B cell (primary cell): ENCODE data around the gene MPPE1. TPM values are rescaled to one million over a fixed set of nuclear protein-coding genes. Genes with fewer than 3 reads are reported as not detected.
A peak's percentile ranks its signal among the peaks of the same experiment; 100 is the strongest.

Experiments
- ATAC-seq: fragments of 200-7000 bp; cut with Tn5 transposase; one replicate; pipeline ENCODE4 v1.10.0; 2021; ENCODE audit warnings: low read depth, mild to moderate bottlenecking, moderate number of reproducible peaks, moderate library complexity
- CTCF ChIA-PET: fragments of 350-600 bp; sonication (Branson Sonifier 250); formaldehyde crosslinking; loops from one replicate; lab custom pipeline; 2021; ENCODE audit warnings: antibody characterized with exemption, inconsistent platforms; lab: Charles Lee
- POLR2A ChIA-PET: fragments of 350-600 bp; sonication (Branson Sonifier 250); formaldehyde crosslinking; loops from one replicate; lab custom pipeline; 2021; ENCODE audit warnings: antibody characterized with exemption; lab: Charles Lee
- DNase-seq: peaks from one replicate; pipeline ENCODE4 v3.0.0; 2013
- H2AFZ ChIP-seq: 2 replicates; pipeline ENCODE4 v1.6.1; 2012; ENCODE audit warnings: mild to moderate bottlenecking, low read depth, low read length; ENCODE audit not compliant: insufficient read depth, poor library complexity, severe bottlenecking
- H3K27ac ChIP-seq, 2 donors: 1 replicate in 1 of 2; 2 replicates in 1 of 2; pipeline ENCODE4 v1.5.1; 2012 to 2013; ENCODE audit warnings: low read length in 2 of 2, mild to moderate bottlenecking in 2 of 2, moderate library complexity in 1 of 2
- H3K27me3 ChIP-seq, 4 experiments: fragments of 200-600 bp in 1 of 4; sonication (generic) in 1 of 4; replicated peaks in 1 of 4; 1 replicate in 2 of 4; 2 replicates in 2 of 4; pipeline versions ENCODE4 v1.6.1 to v1.7.0; 2013 to 2016; ENCODE audit warnings: low read length in 3 of 4, mild to moderate bottlenecking in 2 of 4, mixed read lengths in 1 of 4, moderate library complexity in 1 of 4; ENCODE audit not compliant: insufficient read depth in 4 of 4, control insufficient read depth in 3 of 4; ENCODE audit errors: control extremely low read depth in 1 of 4
- H3K36me3 ChIP-seq, 2 experiments: replicated peaks in 1 of 2; 1 replicate in 1 of 2; 2 replicates in 1 of 2; pipeline versions ENCODE4 v1.6.1 to v1.7.1; 2013; ENCODE audit warnings: low read length in 1 of 2; ENCODE audit not compliant: insufficient read depth in 2 of 2, control insufficient read depth in 1 of 2; ENCODE audit errors: control extremely low read depth in 1 of 2, extremely low read depth in 1 of 2
- H3K4me1 ChIP-seq, 2 donors: fragments of 200-600 bp in 1 of 2; sonication (generic) in 1 of 2; 1 replicate in 1 of 2; 2 replicates in 1 of 2; pipeline versions ENCODE4 v1.5.1 to v1.6.1; 2013 to 2017; ENCODE audit warnings: low read length in 2 of 2; ENCODE audit not compliant: control insufficient read depth in 2 of 2, insufficient read depth in 2 of 2
- H3K4me2 ChIP-seq: replicated peaks from 2 replicates; pipeline ENCODE3; 2012; ENCODE audit warnings: mild to moderate bottlenecking, low read depth, low read length; ENCODE audit not compliant: poor library complexity, severe bottlenecking
- H3K4me3 ChIP-seq, 5 experiments: fragments of 200-600 bp in 1 of 5; sonication (generic) in 1 of 5; 1 replicate in 3 of 5; 2 replicates in 2 of 5; pipeline versions ENCODE4 v1.5.1 to v1.7.0; 2011 to 2016; ENCODE audit warnings: low read length in 4 of 5, mild to moderate bottlenecking in 4 of 5, low read depth in 2 of 5, control low read depth in 1 of 5, moderate library complexity in 1 of 5; ENCODE audit not compliant: insufficient read depth in 1 of 5; ENCODE audit errors: control extremely low read depth in 1 of 5, extremely low read depth in 1 of 5
- H3K79me2 ChIP-seq: fragments of 200-600 bp; sonication (generic); one replicate; pipeline ENCODE4 v1.6.0; 2016; ENCODE audit warnings: low read length; ENCODE audit not compliant: control insufficient read depth, insufficient read depth
- H3K9ac ChIP-seq: fragments of 200-600 bp; sonication (generic); 2 replicates; pipeline ENCODE4 v1.6.1; 2017; ENCODE audit warnings: mild to moderate bottlenecking, low read length, moderate library complexity
- H3K9me3 ChIP-seq, 3 donors: one replicate each; pipeline versions ENCODE4 v1.6.1 to v1.7.1; 2013; ENCODE audit warnings: low read length in 2 of 3; ENCODE audit not compliant: control insufficient read depth in 2 of 3, insufficient read depth in 1 of 3; ENCODE audit errors: control extremely low read depth in 1 of 3
- H4K20me1 ChIP-seq: 2 replicates; pipeline ENCODE4 v1.6.0; 2012; ENCODE audit warnings: mild to moderate bottlenecking, low read length; ENCODE audit not compliant: insufficient read depth, control insufficient read depth, poor library complexity, severe bottlenecking
- H3K27ac Mint-ChIP-seq: one replicate; pipeline ENCODE4 v1.8.0; 2021; ENCODE audit warnings: mixed read lengths
- H3K27me3 Mint-ChIP-seq: one replicate; pipeline ENCODE4 v1.8.0; 2021; ENCODE audit warnings: mixed read lengths
- H3K4me1 Mint-ChIP-seq: one replicate; pipeline ENCODE4 v1.8.0; 2021; ENCODE audit warnings: mixed read lengths
- H3K4me3 Mint-ChIP-seq: one replicate; pipeline ENCODE4 v1.8.0; 2021; ENCODE audit warnings: mixed read lengths
- H3K9me3 Mint-ChIP-seq: one replicate; pipeline ENCODE4 v1.8.0; 2022; ENCODE audit warnings: mixed read lengths; ENCODE audit not compliant: insufficient read depth
- EZH2 ChIP-seq: IDR thresholded peaks from 2 replicates; pipeline ENCODE4 v1.6.1; 2012; ENCODE audit warnings: borderline replicate concordance, low read depth, mild to moderate bottlenecking, moderate library complexity, low read length; ENCODE audit not compliant: insufficient read depth, poor library complexity, severe bottlenecking
- WGBS: methylation state at CpG from one replicate; pipeline ENCODE4 v1.1.5; 2013; ENCODE audit warnings: missing lambda C conversion rate; ENCODE audit not compliant: insufficient coverage; 5-methylcytosine and 5-hydroxymethylcytosine counted together
- intact Hi-C: fragments of 100-400 bp; cut with micrococcal nuclease; formaldehyde crosslinking; loops from one replicate; pipeline ENCODE4 v1.10.0; 2022
- polyA plus RNA-seq: library from polyadenylated mRNA; depleted of rRNA; stranded (reverse); fragments of >200 nt; gene quantifications from 2 replicates; pipeline ENCODE4 v1.2.3, GENCODE V29; 2012
- total RNA-seq, 2 donors: library from RNA; stranded (reverse); fragments of 120-200 nt in 1 of 2; gene quantifications; 1 replicate in 1 of 2; 2 replicates in 1 of 2; pipeline versions ENCODE4 v1.2.3 to v1.2.4, GENCODE V29; 2013 to 2022
- TF ChIP-seq, protein P1 (sequence below): fragments of 200-600 bp; IDR thresholded peaks from one replicate; pipeline ENCODE4 v1.8.0; 2022; ENCODE audit warnings: antibody characterized with exemption, mild to moderate bottlenecking

The MPPE1 gene
- total and polyA plus RNA-seq, 2 donors (not counting 1 experiment from before 2014, with no cell fraction given): 51.1 to 57.5 TPM

DNA sequence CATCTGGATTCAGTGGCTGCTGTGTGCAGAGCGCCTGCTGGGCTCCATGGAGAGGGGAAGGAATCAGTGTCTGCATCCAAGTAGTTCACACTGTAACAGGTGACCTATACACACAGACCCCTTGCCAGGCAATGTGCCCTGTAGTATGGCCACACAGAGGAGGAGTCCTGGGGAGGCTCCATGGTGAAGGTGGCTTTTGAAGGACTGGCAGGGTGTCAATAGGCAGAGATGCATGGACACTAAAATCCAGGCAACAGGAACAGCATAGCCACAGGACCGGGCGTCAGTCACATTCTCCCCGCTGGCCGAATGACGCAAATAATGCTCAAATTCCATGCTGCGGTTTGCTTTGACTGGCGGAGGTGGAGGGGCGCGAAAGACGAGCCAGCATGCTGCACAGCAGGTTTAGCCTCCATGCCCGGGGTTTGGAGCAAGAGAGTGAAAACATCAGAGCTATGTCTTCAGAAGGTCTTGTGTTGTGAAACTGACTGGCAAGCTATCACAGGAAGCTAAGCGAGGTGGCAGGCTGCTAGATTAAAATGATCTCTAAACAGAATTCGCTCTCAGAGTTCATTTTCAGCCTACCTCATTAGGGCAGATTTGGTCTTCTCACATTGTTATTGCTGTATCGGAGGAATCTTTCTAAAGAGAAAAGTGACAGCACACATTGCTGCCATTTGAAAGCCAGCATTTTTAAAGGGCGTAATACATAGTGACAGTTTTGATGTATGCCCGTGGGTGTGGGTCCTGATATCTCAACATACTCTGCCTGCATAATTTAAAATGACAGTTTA lies 58.1 kb downstream of the MPPE1 start:
- Histone ChIP-seq H3K4me3 (peak overlapping the region; percentile 85 to 100 (median 98)), H3K79me2 (peaks cover 25% of the 10 kb centered on the region), H4K20me1 (peaks cover 20% of the 10 kb centered on the region), H3K27ac (peak overlapping the region; percentile 93 to 97), H3K9ac (peak overlapping the region; percentile 100), H3K36me3 (peaks cover 0 to 7% of the 10 kb centered on the region in 2 experiments), H3K27me3 (no peaks in the 10 kb centered on the region), H3K9me3 (no peaks in the 10 kb centered on the region), H3K4me1 (peaks cover 28 to 31% of the 10 kb centered on the region in 2 donors), H3K4me2 (peak overlapping the region; percentile 82), H2AFZ (peak overlapping the region; percentile 62)
- Mint-ChIP-seq H3K4me1 (peaks cover 31% of the 10 kb centered on the region), H3K4me3 (peak overlapping the region; percentile 100), H3K9me3 (no peaks in the 10 kb centered on the region), H3K27me3 (no peaks in the 10 kb centered on the region), H3K27ac (peak overlapping the region; percentile 99)
- 24% methylated on average over 12 of the region's 17 CpGs for WGBS
- ChIA-PET CTCF (interaction anchor here (0.6 to 4.0 kb wide), 5 partner anchors 14 to 189 kb away, joined by 4 to 20 read pairs (median 7); no protein-coding TSS in a partner anchor), POLR2A (interaction anchor here (1.3 kb wide), 1 partner anchor 132 kb away, joined by 4 read pairs; the partner anchor contains the start of gene IMPA2)
- no peak for ATAC-seq
- peak; percentile 72 for DNase-seq
- no peak for TF ChIP-seq EZH2
- TF ChIP-seq, protein P1, sequence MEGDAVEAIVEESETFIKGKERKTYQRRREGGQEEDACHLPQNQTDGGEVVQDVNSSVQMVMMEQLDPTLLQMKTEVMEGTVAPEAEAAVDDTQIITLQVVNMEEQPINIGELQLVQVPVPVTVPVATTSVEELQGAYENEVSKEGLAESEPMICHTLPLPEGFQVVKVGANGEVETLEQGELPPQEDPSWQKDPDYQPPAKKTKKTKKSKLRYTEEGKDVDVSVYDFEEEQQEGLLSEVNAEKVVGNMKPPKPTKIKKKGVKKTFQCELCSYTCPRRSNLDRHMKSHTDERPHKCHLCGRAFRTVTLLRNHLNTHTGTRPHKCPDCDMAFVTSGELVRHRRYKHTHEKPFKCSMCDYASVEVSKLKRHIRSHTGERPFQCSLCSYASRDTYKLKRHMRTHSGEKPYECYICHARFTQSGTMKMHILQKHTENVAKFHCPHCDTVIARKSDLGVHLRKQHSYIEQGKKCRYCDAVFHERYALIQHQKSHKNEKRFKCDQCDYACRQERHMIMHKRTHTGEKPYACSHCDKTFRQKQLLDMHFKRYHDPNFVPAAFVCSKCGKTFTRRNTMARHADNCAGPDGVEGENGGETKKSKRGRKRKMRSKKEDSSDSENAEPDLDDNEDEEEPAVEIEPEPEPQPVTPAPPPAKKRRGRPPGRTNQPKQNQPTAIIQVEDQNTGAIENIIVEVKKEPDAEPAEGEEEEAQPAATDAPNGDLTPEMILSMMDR: no peak
- intact Hi-C loops: loop anchor here (2.0 to 5.0 kb wide), 4 partner anchors 852 to 1937 kb away; partner anchors contain the start of genes CEP76 and PSMG2
